ENCODE measurements around the gene MAGEL2.
"Not testable (repeated sequence)": the region's sequence is repeated elsewhere in the genome, so short reads cannot be mapped to it uniquely, and the experiment has no call there.

MAGEL2 gene

DNA sequence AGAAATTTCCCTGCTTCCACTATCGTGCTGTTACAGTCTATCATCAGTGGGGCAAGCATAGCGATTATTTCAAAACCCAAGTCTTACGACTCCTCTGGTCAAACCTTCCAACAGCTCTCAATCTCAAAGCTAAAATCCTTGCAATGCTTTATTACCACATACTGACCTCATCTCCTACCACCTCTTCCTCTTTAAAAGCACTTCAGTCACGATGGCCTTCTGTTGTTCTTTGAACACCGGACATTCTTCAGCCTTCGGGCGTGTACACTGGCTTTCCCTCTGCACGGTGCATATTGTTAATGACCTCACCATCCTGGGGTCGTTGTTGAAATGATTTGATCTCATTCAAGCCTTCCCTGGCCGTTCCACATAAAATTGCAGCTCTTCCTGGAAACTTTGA lies 31.1 kb downstream of the MAGEL2 start:
- Histone ChIP-seq H3K4me2 (ENCODE audit: low read length) (no peak overlapping the region), H4K20me1 (ENCODE audit: insufficient read depth, low read length) (no peaks in the 10 kb centered on the region), H2AFZ (ENCODE audit: low read depth, low read length) (no peak overlapping the region), H3K79me2 (ENCODE audit: low read length) (no peaks in the 10 kb centered on the region), H3K4me1 (ENCODE audit: low read length) (no peaks in the 10 kb centered on the region), H3K9ac (ENCODE audit: low read length) (no peak overlapping the region), H3K9me3 (ENCODE audit: insufficient read depth, low read length) (no peaks in the 10 kb centered on the region), H3K27ac (ENCODE audit: low read length) (no peak overlapping the region), H3K4me3 (ENCODE audit: low read length) (no peak overlapping the region), H3K36me3 (replicated peaks; ENCODE audit: low read depth, low read length) (no peaks in the 10 kb centered on the region), H3K27me3 (ENCODE audit: low read depth, low read length) (no peaks in the 10 kb centered on the region)
- TF ChIP-seq, protein P1, sequence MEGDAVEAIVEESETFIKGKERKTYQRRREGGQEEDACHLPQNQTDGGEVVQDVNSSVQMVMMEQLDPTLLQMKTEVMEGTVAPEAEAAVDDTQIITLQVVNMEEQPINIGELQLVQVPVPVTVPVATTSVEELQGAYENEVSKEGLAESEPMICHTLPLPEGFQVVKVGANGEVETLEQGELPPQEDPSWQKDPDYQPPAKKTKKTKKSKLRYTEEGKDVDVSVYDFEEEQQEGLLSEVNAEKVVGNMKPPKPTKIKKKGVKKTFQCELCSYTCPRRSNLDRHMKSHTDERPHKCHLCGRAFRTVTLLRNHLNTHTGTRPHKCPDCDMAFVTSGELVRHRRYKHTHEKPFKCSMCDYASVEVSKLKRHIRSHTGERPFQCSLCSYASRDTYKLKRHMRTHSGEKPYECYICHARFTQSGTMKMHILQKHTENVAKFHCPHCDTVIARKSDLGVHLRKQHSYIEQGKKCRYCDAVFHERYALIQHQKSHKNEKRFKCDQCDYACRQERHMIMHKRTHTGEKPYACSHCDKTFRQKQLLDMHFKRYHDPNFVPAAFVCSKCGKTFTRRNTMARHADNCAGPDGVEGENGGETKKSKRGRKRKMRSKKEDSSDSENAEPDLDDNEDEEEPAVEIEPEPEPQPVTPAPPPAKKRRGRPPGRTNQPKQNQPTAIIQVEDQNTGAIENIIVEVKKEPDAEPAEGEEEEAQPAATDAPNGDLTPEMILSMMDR (IDR thresholded peaks at IDR 0.05; ENCODE audit: low read depth, low read length), result no peak
- no peak for TF ChIP-seq EZH2phosphoT487 (IDR thresholded peaks at IDR 0.05; ENCODE audit: low read depth)

DNA sequence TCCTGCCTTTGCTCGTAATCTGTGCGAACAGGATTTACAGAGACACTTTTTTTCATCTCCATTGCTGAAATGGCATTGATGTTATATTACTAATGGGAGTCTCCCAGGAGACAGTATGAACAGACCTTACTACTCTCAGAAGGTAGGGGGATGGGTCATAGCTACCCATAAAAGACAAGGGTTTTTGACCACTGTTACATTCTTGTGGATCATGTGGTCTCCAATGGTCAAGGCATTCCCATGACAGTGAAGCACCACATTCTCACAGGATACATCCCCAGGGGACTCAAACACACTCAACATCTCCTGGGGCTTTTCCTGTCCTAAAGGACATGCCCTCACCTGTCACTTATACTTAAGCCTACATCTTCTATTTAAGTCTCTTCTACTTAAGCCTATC lies 41.4 kb downstream of the MAGEL2 start:
- no peaks in the 10 kb centered on the region for H3K4me1 ChIP-seq (ENCODE audit: low read length)

DNA sequence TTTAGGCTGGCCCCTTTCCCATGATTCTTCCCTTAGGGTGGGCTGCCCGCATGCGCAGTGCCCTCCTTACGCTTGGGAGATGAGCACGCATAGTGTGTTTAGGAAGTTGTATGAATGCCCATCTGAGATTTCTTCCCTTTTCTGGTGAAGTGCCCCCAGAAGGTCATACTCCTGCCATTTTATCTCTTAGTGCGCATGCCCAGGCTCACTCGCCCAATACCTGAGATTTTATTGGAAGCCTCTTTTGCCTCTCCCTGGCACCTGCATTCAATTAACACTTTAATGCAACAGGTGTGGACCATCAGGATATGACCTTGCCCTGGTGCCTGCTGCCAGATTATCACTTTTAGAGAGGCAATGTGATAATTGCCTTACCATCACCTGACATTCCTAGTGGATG lies 45.5 kb downstream of the MAGEL2 start:
- H3K9ac ChIP-seq (ENCODE audit: low read length), result no peak overlapping the region
- H3K27ac ChIP-seq (ENCODE audit: low read length), result no peak overlapping the region
- H4K20me1 ChIP-seq (ENCODE audit: insufficient read depth, low read length), result no peaks in the 10 kb centered on the region
- H3K79me2 ChIP-seq (ENCODE audit: low read length), result no peaks in the 10 kb centered on the region
- no peak overlapping the region for H2AFZ ChIP-seq (ENCODE audit: low read depth, low read length)
- H3K9me3 ChIP-seq (ENCODE audit: insufficient read depth, low read length), result no peaks in the 10 kb centered on the region
- no peaks in the 10 kb centered on the region for H3K27me3 ChIP-seq (ENCODE audit: low read depth, low read length)
- no peaks in the 10 kb centered on the region for H3K4me1 ChIP-seq (ENCODE audit: low read length)
- no peak overlapping the region for H3K4me2 ChIP-seq (ENCODE audit: low read length)
- no peak for TF ChIP-seq EZH2phosphoT487 (IDR thresholded peaks at IDR 0.05; ENCODE audit: low read depth)
- TF ChIP-seq, protein P1 (IDR thresholded peaks at IDR 0.05; ENCODE audit: low read depth, low read length), result no peak
- no peak overlapping the region for H3K4me3 ChIP-seq (ENCODE audit: low read length)
- no peaks in the 10 kb centered on the region for H3K36me3 ChIP-seq (replicated peaks; ENCODE audit: low read depth, low read length)

More for the DNA sequence above, 41.4 kb downstream of the MAGEL2 start:
- no peaks in the 10 kb centered on the region for H3K9me3 ChIP-seq (ENCODE audit: insufficient read depth, low read length)
- no peak overlapping the region for H3K9ac ChIP-seq (ENCODE audit: low read length)
- H3K4me3 ChIP-seq (ENCODE audit: low read length), result no peak overlapping the region
- no peaks in the 10 kb centered on the region for H3K79me2 ChIP-seq (ENCODE audit: low read length)
- H3K27ac ChIP-seq (ENCODE audit: low read length), result no peak overlapping the region
- no peak overlapping the region for H2AFZ ChIP-seq (ENCODE audit: low read depth, low read length)
- H3K36me3 ChIP-seq (replicated peaks; ENCODE audit: low read depth, low read length), result no peaks in the 10 kb centered on the region
- no peaks in the 10 kb centered on the region for H3K27me3 ChIP-seq (ENCODE audit: low read depth, low read length)
- H4K20me1 ChIP-seq (ENCODE audit: insufficient read depth, low read length), result no peaks in the 10 kb centered on the region
- no peak overlapping the region for H3K4me2 ChIP-seq (ENCODE audit: low read length)
- TF ChIP-seq, protein P1 (IDR thresholded peaks at IDR 0.05; ENCODE audit: low read depth, low read length), result no peak
- no peak for TF ChIP-seq EZH2phosphoT487 (IDR thresholded peaks at IDR 0.05; ENCODE audit: low read depth)

DNA sequence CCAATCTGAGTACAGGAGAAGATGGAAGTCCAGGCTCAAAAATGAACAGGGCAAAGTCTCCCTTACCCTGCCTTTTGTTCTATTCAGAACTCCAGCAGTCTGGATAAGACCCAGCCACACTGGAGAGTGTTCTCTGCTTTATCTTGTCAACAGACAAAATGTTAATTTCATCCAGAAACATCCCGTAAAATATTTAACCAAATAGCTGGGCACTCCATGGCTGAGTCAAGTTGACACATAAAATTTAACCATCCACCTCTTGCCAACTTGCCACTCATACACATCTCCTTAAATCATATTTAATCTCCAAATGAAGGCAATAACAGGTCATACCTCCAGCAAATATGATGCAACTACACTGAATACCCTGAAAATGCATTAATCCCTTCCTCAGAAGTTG lies 48.6 kb downstream of the MAGEL2 start:
- Histone ChIP-seq H3K79me2 (ENCODE audit: low read length) (no peaks in the 10 kb centered on the region), H3K4me2 (ENCODE audit: low read length) (no peak overlapping the region), H3K27ac (ENCODE audit: low read length) (no peak overlapping the region), H3K9ac (ENCODE audit: low read length) (no peak overlapping the region), H2AFZ (ENCODE audit: low read depth, low read length) (no peak overlapping the region), H3K36me3 (replicated peaks; ENCODE audit: low read depth, low read length) (no peaks in the 10 kb centered on the region), H3K4me3 (ENCODE audit: low read length) (no peak overlapping the region), H3K9me3 (ENCODE audit: insufficient read depth, low read length) (no peaks in the 10 kb centered on the region), H3K27me3 (ENCODE audit: low read depth, low read length) (no peaks in the 10 kb centered on the region), H4K20me1 (ENCODE audit: insufficient read depth, low read length) (no peaks in the 10 kb centered on the region), H3K4me1 (ENCODE audit: low read length) (no peaks in the 10 kb centered on the region)
- TF ChIP-seq, protein P1 (IDR thresholded peaks at IDR 0.05; ENCODE audit: low read depth, low read length), result no peak
- no peak for TF ChIP-seq EZH2phosphoT487 (IDR thresholded peaks at IDR 0.05; ENCODE audit: low read depth)

DNA sequence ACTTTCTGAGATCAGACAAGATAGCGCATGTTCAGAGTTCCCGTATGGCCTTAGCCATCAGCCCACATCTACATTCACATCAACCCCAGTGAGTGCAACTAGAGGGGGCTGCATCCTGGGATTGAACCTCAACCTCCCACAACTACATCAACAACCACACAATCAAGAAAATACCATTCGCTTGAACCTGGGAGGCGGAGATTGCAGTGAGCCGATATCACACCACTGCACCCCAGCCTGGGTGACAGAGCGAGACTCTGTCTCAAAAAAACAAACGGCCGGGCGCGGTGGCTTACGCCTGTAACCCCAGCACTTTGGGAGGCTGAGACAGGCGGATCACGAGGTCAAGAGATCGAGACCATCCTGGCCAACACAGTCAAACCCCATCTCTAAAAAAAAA lies 50.4 kb downstream of the MAGEL2 start:
- not testable (repeated sequence) for H2AFZ ChIP-seq (ENCODE audit: low read depth, low read length); H3K9me3 ChIP-seq (ENCODE audit: insufficient read depth, low read length); H3K79me2 ChIP-seq (ENCODE audit: low read length); H3K9ac ChIP-seq (ENCODE audit: low read length); H3K27ac ChIP-seq (ENCODE audit: low read length); H3K4me1 ChIP-seq (ENCODE audit: low read length); H4K20me1 ChIP-seq (ENCODE audit: insufficient read depth, low read length); H3K36me3 ChIP-seq (replicated peaks; ENCODE audit: low read depth, low read length); H3K4me2 ChIP-seq (ENCODE audit: low read length); H3K27me3 ChIP-seq (ENCODE audit: low read depth, low read length); H3K4me3 ChIP-seq (ENCODE audit: low read length)
